ENCODE measurements around the gene TMCO1.
"Not testable (repeated sequence)": the region's sequence is repeated elsewhere in the genome, so short reads cannot be mapped to it uniquely, and the experiment has no call there.

The TMCO1 gene

DNA sequence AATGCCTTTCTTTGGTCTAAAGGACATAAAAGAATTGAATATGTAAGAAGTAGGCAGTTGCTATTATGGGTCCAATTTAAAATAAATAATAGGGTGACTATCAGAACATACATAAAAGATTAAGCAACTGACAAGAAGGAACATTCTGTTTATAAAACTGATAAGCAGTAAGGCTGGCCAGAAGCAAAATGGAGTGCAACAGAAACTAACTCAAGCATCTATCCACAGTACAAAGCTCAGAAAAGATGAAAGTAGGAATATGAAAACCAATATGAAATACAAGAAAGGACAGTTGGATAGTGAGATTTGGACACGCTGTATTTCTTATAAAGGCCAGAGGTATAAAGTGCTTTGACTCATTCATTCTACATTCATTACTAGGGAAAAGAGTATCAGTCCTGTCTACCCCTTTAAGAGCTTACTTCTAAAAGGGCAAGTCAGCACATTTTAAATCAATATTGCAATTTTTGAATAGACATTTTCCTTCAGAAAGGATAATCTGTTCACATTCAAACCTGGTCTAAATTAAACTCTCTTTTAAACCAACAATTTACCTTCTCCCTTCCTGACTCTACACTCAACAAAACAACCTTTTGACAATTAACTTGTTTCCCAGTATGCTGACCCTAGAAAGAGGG is 84.7 kb downstream of the TMCO1 start:
- no peak for DNase-seq

DNA sequence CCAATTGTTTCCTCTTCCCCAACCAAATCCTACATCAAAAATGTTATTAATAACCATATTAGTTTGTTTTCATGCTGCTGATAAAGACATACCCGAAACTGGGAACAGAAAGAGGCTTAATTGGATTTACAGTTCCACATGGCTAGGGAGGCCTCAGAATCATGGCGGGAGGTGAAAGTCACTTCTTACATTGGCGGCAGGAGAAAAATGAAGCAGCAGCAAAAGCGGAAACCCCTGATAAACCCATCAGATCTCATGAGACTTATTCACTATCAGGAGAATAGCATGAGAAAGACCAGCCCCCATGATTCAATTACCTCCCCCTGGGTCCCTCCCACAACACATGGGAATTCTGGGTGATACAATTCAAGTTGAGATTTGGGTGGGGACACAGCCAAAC is 87.9 kb downstream of the TMCO1 start:
- DNase-seq, result not testable (repeated sequence)

DNA sequence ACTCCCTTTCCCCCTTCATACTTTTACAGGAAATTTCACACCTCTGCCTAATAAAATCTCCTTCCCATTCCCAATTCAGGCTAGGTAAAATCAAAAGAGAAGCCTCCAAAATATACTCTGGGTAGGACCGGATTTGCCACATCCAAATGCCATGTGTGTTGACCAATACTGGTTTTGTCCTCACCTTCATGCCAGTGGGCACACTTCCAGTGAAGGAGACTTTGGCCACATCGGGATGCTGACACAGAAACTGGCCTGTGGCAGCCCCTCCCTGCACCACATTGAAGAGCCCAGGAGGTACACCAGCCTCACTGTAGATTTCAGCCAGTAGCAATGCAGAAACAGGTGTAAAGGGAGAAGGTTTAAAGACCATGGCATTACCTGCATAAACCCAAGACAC is 88.4 kb downstream of the TMCO1 start:
- DNase-seq, result no peak

- no peak for DNase-seq
Observed at GRCh38 chr1:165679282-165680036, 89.2 kb downstream of the TMCO1 start.

- no peak for DNase-seq
Observed at GRCh38 chr1:165678509-165678908, 90.2 kb downstream of the TMCO1 start.
